IMR-90 (cell line): ENCODE results near the gene EIF5A2. TPM values are rescaled to one million over a fixed set of nuclear protein-coding genes. Genes with fewer than 3 reads are reported as not detected.

Experiments
- ATAC-seq: fragments of 200-7000 bp; cut with Tn5 transposase; 2 replicates; pipeline ENCODE4 v1.9.1; 2020; ENCODE audit warnings: low read depth, mild to moderate bottlenecking, moderate library complexity
- BruUV-seq: library from RNA; stranded (reverse); fragments of 400-500 nt; replicated peaks from 2 replicates; lab custom pipeline; 2021; lab: Mats Ljungman, UMichigan
- CTCF ChIA-PET: fragments of 300-600 bp; formaldehyde crosslinking; extraction: SDS; loops from one replicate; lab custom pipeline; 2021; ENCODE audit warnings: antibody characterized with exemption; lab: Yijun Ruan, JAX
- POLR2A ChIA-PET: fragments of 300-600 bp; sonication (Branson Sonifier 250); formaldehyde crosslinking; loops from one replicate; lab custom pipeline; 2022; ENCODE audit warnings: antibody characterized with exemption; ENCODE audit not compliant: unreplicated experiment; lab: Charles Lee
- DNase-seq: peaks from one replicate; pipeline ENCODE4 v3.0.0; 2013
- H2AFZ ChIP-seq: replicated peaks from 2 replicates; pipeline ENCODE3; 2013; ENCODE audit warnings: low read length, mild to moderate bottlenecking; ENCODE audit not compliant: poor library complexity
- H2AK5ac ChIP-seq: 2 replicates; pipeline ENCODE4 v1.6.1; 2013; ENCODE audit warnings: low read depth, low read length, inconsistent platforms
- H2AK9ac ChIP-seq: replicated peaks from 2 replicates; pipeline ENCODE3; 2013; ENCODE audit warnings: mild to moderate bottlenecking, low read depth, low read length, moderate library complexity; ENCODE audit not compliant: poor library complexity
- H2BK120ac ChIP-seq: 2 replicates; pipeline ENCODE4 v1.6.1; 2013; ENCODE audit warnings: low read depth, low read length, inconsistent platforms
- H2BK15ac ChIP-seq: 3 replicates; pipeline ENCODE4 v1.6.1; 2013; ENCODE audit warnings: low read depth, low read length, inconsistent platforms
- H2BK20ac ChIP-seq: 2 replicates; pipeline ENCODE4 v1.6.1; 2013; ENCODE audit warnings: low read depth, mild to moderate bottlenecking, inconsistent platforms, low read length, moderate library complexity
- H2BK5ac ChIP-seq: 2 replicates; pipeline ENCODE4 v1.6.1; 2013; ENCODE audit warnings: mild to moderate bottlenecking, low read depth, low read length, inconsistent platforms; ENCODE audit not compliant: poor library complexity, severe bottlenecking
- H3K14ac ChIP-seq: replicated peaks from 2 replicates; pipeline ENCODE4 v1.6.1; 2013; ENCODE audit warnings: low read depth, low read length, inconsistent platforms
- H3K18ac ChIP-seq: 2 replicates; pipeline ENCODE4 v1.6.1; 2013; ENCODE audit warnings: low read depth, low read length, control low read depth
- H3K23ac ChIP-seq: 2 replicates; pipeline ENCODE4 v1.6.1; 2013; ENCODE audit warnings: low read depth, low read length, inconsistent platforms
- H3K27ac ChIP-seq: 2 replicates; pipeline ENCODE4 v1.5.1; 2013; ENCODE audit warnings: mild to moderate bottlenecking, control low read depth, low read length; ENCODE audit not compliant: insufficient read depth
- H3K27me3 ChIP-seq: 2 replicates; pipeline ENCODE4 v1.6.1; 2013; ENCODE audit warnings: low read length; ENCODE audit not compliant: control insufficient read depth, insufficient read depth
- H3K36me3 ChIP-seq: 2 replicates; pipeline ENCODE4 v1.6.1; 2013; ENCODE audit warnings: low read length, mixed read lengths; ENCODE audit not compliant: control insufficient read depth, insufficient read depth
- H3K4ac ChIP-seq: 2 replicates; pipeline ENCODE4 v1.6.1; 2013; ENCODE audit warnings: low read depth, low read length, inconsistent platforms
- H3K4me1 ChIP-seq: 2 replicates; pipeline ENCODE4 v1.6.1; 2013; ENCODE audit warnings: low read length, mixed read lengths; ENCODE audit not compliant: control insufficient read depth, insufficient read depth
- H3K4me2 ChIP-seq: 2 replicates; pipeline ENCODE4 v1.6.1; 2013; ENCODE audit warnings: low read depth, mild to moderate bottlenecking, control low read depth, low read length, moderate library complexity
- H3K4me3 ChIP-seq: 2 replicates; pipeline ENCODE4 v1.5.1; 2013; ENCODE audit warnings: low read depth, mild to moderate bottlenecking, control low read depth, low read length, moderate library complexity; ENCODE audit not compliant: insufficient read depth
- H3K56ac ChIP-seq: 2 replicates; pipeline ENCODE4 v1.6.1; 2013; ENCODE audit warnings: low read length, inconsistent platforms; ENCODE audit not compliant: insufficient read depth; ENCODE audit errors: extremely low read depth
- H3K79me1 ChIP-seq, 2 experiments: 2 replicates each; pipeline ENCODE4 v1.6.1; 2013; ENCODE audit warnings: low read length in 2 of 2, inconsistent platforms in 1 of 2, low read depth in 1 of 2
- H3K9ac ChIP-seq: 2 replicates; pipeline ENCODE4 v1.6.1; 2013; ENCODE audit warnings: low read depth, low read length, control low read depth
- H3K9me1 ChIP-seq: 2 replicates; pipeline ENCODE4 v1.6.1; 2013; ENCODE audit warnings: low read length, inconsistent platforms; ENCODE audit not compliant: insufficient read depth
- H3K9me3 ChIP-seq: 2 replicates; pipeline ENCODE4 v1.6.1; 2013; ENCODE audit warnings: low read length; ENCODE audit not compliant: control insufficient read depth, insufficient read depth
- H4K20me1 ChIP-seq: 2 replicates; pipeline ENCODE4 v1.6.1; 2013; ENCODE audit warnings: low read length, inconsistent platforms; ENCODE audit not compliant: insufficient read depth
- H4K5ac ChIP-seq: 2 replicates; pipeline ENCODE4 v1.6.1; 2013; ENCODE audit warnings: mild to moderate bottlenecking, low read depth, low read length, control low read depth
- H4K8ac ChIP-seq, 2 experiments: 2 replicates each; pipeline ENCODE4 v1.6.1; 2013; ENCODE audit warnings: low read depth in 2 of 2, low read length in 2 of 2, control low read depth in 1 of 2, inconsistent platforms in 1 of 2
- H4K91ac ChIP-seq: 2 replicates; pipeline ENCODE4 v1.6.1; 2013; ENCODE audit warnings: low read depth, low read length, inconsistent platforms; ENCODE audit not compliant: insufficient read depth
- CHD1 ChIP-seq: IDR thresholded peaks from 2 replicates; pipeline ENCODE4 v1.6.1; 2012; ENCODE audit warnings: low read depth, low read length, improper control_type of control experiment
- MAFK ChIP-seq: IDR thresholded peaks from 2 replicates; pipeline ENCODE4 v1.6.1; 2012; ENCODE audit warnings: low read depth, low read length, improper control_type of control experiment
- RFX5 ChIP-seq: IDR thresholded peaks from 2 replicates; pipeline ENCODE4 v1.8.0; 2012; ENCODE audit warnings: low read depth, mild to moderate bottlenecking, low read length, moderate library complexity
- SMC3 ChIP-seq: fragments of 150-350 bp; IDR thresholded peaks from 2 replicates; pipeline ENCODE4 v1.6.1; 2016; ENCODE audit warnings: low read depth, mild to moderate bottlenecking, antibody characterized with exemption, low read length, moderate library complexity
- WGBS, 2 experiments: methylation state at CpG; one replicate each; pipeline versions ENCODE4 v1.1.5 to v1.1.7; 2013; ENCODE audit warnings: missing lambda C conversion rate in 2 of 2; ENCODE audit not compliant: insufficient read length in 1 of 2; ENCODE audit errors: extremely low coverage in 2 of 2; 5-methylcytosine and 5-hydroxymethylcytosine counted together
- dilution Hi-C: fragments of 300-500 bp; cut with HindIII; formaldehyde crosslinking; loops from one replicate; pipeline ENCODE4 v1.14.3; 2018; ENCODE audit warnings: low sequenced_read_pairs; ENCODE audit not compliant: unreplicated experiment
- in situ Hi-C: fragments of 300-500 bp; cut with MboI; formaldehyde crosslinking; loops from 3 replicates; pipeline ENCODE4 v1.14.3; 2019; ENCODE audit warnings: low sequenced_read_pairs, inconsistent platforms, mixed read lengths
- intact Hi-C: fragments of 100-400 bp; cut with micrococcal nuclease; formaldehyde crosslinking; loops from 2 replicates; pipeline ENCODE4 v1.10.0; 2022
- polyA plus RNA-seq, 3 experiments: library from polyadenylated mRNA; depleted of rRNA; stranded (reverse); fragments of >200 nt; gene quantifications; 2 replicates each; pipeline ENCODE4 v1.2.3, GENCODE V29; 2012; ENCODE audit warnings: low replicate concordance in 1 of 3
- total RNA-seq: library from RNA; depleted of rRNA; stranded (reverse); fragments of >200 nt; gene quantifications from 2 replicates; pipeline ENCODE4 v1.2.3, GENCODE V29; 2012

The EIF5A2 gene
- total and polyA plus RNA-seq, 2 of the 4 experiments (the other 2 are of a cell fraction) = 7.7 to 7.8 TPM

- H3K27ac ChIP-seq = no peak overlapping the region
- no peak overlapping the region for H2BK5ac ChIP-seq
- H3K4me2 ChIP-seq = no peak overlapping the region
- peaks cover 2% of the 10 kb centered on the region; the same call in 1 of the 2 replicates for H3K36me3 ChIP-seq
- DNase-seq (no peak), ATAC-seq (no peak)
- H2AK5ac ChIP-seq = no peak overlapping the region
- 95% methylated on average over 6 of the region's 8 CpGs; no CpG with 5 or more reads in 1 of the 2 experiments for WGBS, 2 experiments
- 0 out of 2 replicates have a peak, but pooled peaks cover 2% of the 10 kb centered on the region for H3K9me1 ChIP-seq
- H4K20me1 ChIP-seq = no peaks in the 10 kb centered on the region
- no peak overlapping the region for H2AK9ac ChIP-seq
- H2BK15ac ChIP-seq = no peak overlapping the region
- H3K9ac ChIP-seq = no peak overlapping the region
- no peak overlapping the region for H2BK120ac ChIP-seq
- no peak overlapping the region for H4K5ac ChIP-seq
- no TSS peak for BruUV-seq
- H3K14ac ChIP-seq = no peak overlapping the region
- no peak overlapping the region for H3K4me3 ChIP-seq
- dilution Hi-C loops (no loop called here), intact Hi-C loops (no loop called here), in situ Hi-C loops (no loop called here)
- H3K18ac ChIP-seq = no peak overlapping the region
- H2BK20ac ChIP-seq = no peak overlapping the region
- no peak overlapping the region for H3K56ac ChIP-seq
- POLR2A ChIA-PET = no interaction called here
- H3K79me1 ChIP-seq = peaks cover 0 to 2% of the 10 kb centered on the region in 2 experiments; a peak in 2 of 4 replicates
- H3K23ac ChIP-seq = no peak overlapping the region
- no peak overlapping the region for H4K8ac ChIP-seq
- no peak overlapping the region for H4K91ac ChIP-seq
- TF ChIP-seq CHD1 (no peak), SMC3 (no peak), RFX5 (no peak), MAFK (peak; percentile 95)
- H2AFZ ChIP-seq = no peak overlapping the region
- H3K27me3 ChIP-seq = no peaks in the 10 kb centered on the region
- H3K4ac ChIP-seq = no peak overlapping the region
- H3K4me1 ChIP-seq = no peaks in the 10 kb centered on the region
- CTCF ChIA-PET = interaction anchor here (0.6 to 0.7 kb wide), 2 partner anchors 199 to 709 kb away, joined by 5 to 7 read pairs; no protein-coding TSS in a partner anchor
- H3K9me3 ChIP-seq = no peaks in the 10 kb centered on the region
These were observed 14.5 kb downstream of the EIF5A2 start for GRCh38 chr3:170893895-170894294.
